A549 (cell line): Measurements from ENCODE around the gene ITSN1. TPM values are rescaled to one million over a fixed set of nuclear protein-coding genes. Genes with fewer than 3 reads are reported as not detected.

Experiments used
- ATAC-seq, 2 experiments: fragments of 200-7000 bp in 1 of 2; fragments of >200 bp in 1 of 2; cut with Nextera tagmentation in 1 of 2; cut with Tn5 transposase in 1 of 2; 3 replicates each; pipeline versions ENCODE4 v1.8.0 to v1.9.1; 2018 to 2020; ENCODE audit warnings: mild to moderate bottlenecking in 1 of 2, moderate library complexity in 1 of 2
- CTCF ChIA-PET: fragments of 300-600 bp; sonication (Branson Sonifier 250); formaldehyde crosslinking; extraction: SDS; loops from one replicate; lab custom pipeline; 2021; ENCODE audit warnings: antibody characterized with exemption, inconsistent platforms; lab: Yijun Ruan, JAX
- POLR2A ChIA-PET: fragments of 350-600 bp; formaldehyde crosslinking; extraction: SDS; loops from one replicate; lab custom pipeline; 2021; ENCODE audit warnings: antibody characterized with exemption, inconsistent platforms; lab: Yijun Ruan, JAX
- DNase-seq, 2 experiments: peaks; one replicate each; pipeline versions ENCODE4 v3.0.0 to v3.0.0-alpha.2; 2011 to 2016; ENCODE audit warnings: low read depth in 1 of 2, low spot score in 1 of 2
- FAIRE-seq: peaks from 2 replicates; lab custom pipeline; 2011; peaks lifted over from hg19 to GRCh38; lab: Jason Lieb, UNC
- H3K27ac ChIP-seq, 2 experiments: fragments of >200 bp; sonication (Bioruptor Twin); formaldehyde crosslinking; 3 replicates each; pipeline ENCODE4 v1.5.1; 2016 to 2017
- H3K4me1 ChIP-seq: fragments of >200 bp; sonication (Bioruptor Twin); formaldehyde crosslinking; 3 replicates; pipeline ENCODE4 v1.6.1; 2016
- H3K4me2 ChIP-seq: fragments of >200 bp; sonication (Bioruptor Twin); formaldehyde crosslinking; 3 replicates; pipeline ENCODE4 v1.6.1; 2016
- H3K4me3 ChIP-seq: fragments of >200 bp; sonication (Bioruptor Twin); formaldehyde crosslinking; 3 replicates; pipeline ENCODE4 v1.5.1; 2016
- H3K9me3 ChIP-seq: fragments of >200 bp; sonication (Bioruptor Twin); formaldehyde crosslinking; 3 replicates; pipeline ENCODE4 v1.6.1; 2016
- BCL3 ChIP-seq: fragments of >200 bp; sonication (Bioruptor Twin); formaldehyde crosslinking; IDR thresholded peaks from 3 replicates; pipeline ENCODE4 v1.6.1; 2016
- BHLHE40 ChIP-seq: IDR thresholded peaks from 2 replicates; pipeline ENCODE4 v1.6.1; 2012; ENCODE audit warnings: low read depth, low read length, inconsistent platforms
- CEBPB ChIP-seq, 2 experiments: fragments of >200 bp in 1 of 2; sonication (Bioruptor Twin) in 1 of 2; formaldehyde crosslinking in 1 of 2; IDR thresholded peaks; 2 replicates each; pipeline ENCODE4 v1.6.1; 2012 to 2016
- CHD4 ChIP-seq: fragments of 200-600 bp; sonication (generic); IDR thresholded peaks from 2 replicates; pipeline ENCODE4 v1.6.1; 2016; ENCODE audit warnings: antibody characterized with exemption, mild to moderate bottlenecking, borderline replicate concordance
- EHMT2 ChIP-seq: fragments of 200-600 bp; sonication (generic); IDR thresholded peaks from 2 replicates; pipeline ENCODE4 v1.6.1; 2016; ENCODE audit warnings: antibody characterized with exemption, low read depth, mild to moderate bottlenecking, moderate library complexity
- FOSB ChIP-seq: fragments of 250-450 bp; sonication (Bioruptor Pico); IDR thresholded peaks from 2 replicates; pipeline ENCODE4 v1.5.0; 2020; ENCODE audit warnings: mild to moderate bottlenecking, moderate library complexity
- HDAC2 ChIP-seq: fragments of 200-600 bp; sonication (generic); IDR thresholded peaks from 2 replicates; pipeline ENCODE4 v1.6.1; 2016
- HOXB5 ChIP-seq: fragments of 250-450 bp; sonication (Bioruptor Pico); IDR thresholded peaks from 2 replicates; pipeline ENCODE4 v1.5.0; 2020; ENCODE audit warnings: mild to moderate bottlenecking, moderate library complexity
- JUNB ChIP-seq: fragments of >200 bp; sonication (Bioruptor Twin); formaldehyde crosslinking; IDR thresholded peaks from 2 replicates; pipeline ENCODE4 v1.6.1; 2016
- KDM1A ChIP-seq: fragments of 200-600 bp; sonication (generic); IDR thresholded peaks from 2 replicates; pipeline ENCODE4 v1.6.1; 2016; ENCODE audit warnings: low read depth, mild to moderate bottlenecking
- MAFK ChIP-seq: fragments of 450-650 bp; IDR thresholded peaks from 2 replicates; pipeline ENCODE4 v1.6.1; 2014; ENCODE audit not compliant: partially characterized antibody
- MAZ ChIP-seq: fragments of 150-350 bp; IDR thresholded peaks from 2 replicates; pipeline ENCODE4 v1.6.1; 2014; ENCODE audit warnings: antibody characterized with exemption, low read depth, low read length, borderline replicate concordance
- MYC ChIP-seq: IDR thresholded peaks from 2 replicates; pipeline ENCODE4 v1.6.1; 2012; ENCODE audit warnings: mild to moderate bottlenecking, inconsistent platforms, low read length, improper control_type of control experiment, borderline replicate concordance
- NR3C1 ChIP-seq: fragments of >200 bp; sonication (Bioruptor Twin); formaldehyde crosslinking; IDR thresholded peaks from 3 replicates; pipeline ENCODE4 v1.6.1; 2017
- POLR2A ChIP-seq: IDR thresholded peaks from 2 replicates; pipeline ENCODE4 v1.6.1; 2012; ENCODE audit warnings: mild to moderate bottlenecking, low read length
- POLR2AphosphoS2 ChIP-seq: conservative IDR thresholded peaks from 2 replicates; pipeline ENCODE4 v1.6.1; 2012; ENCODE audit warnings: low read length, improper control_type of control experiment, inconsistent platforms
- RAD21 ChIP-seq, 2 experiments: fragments of >200 bp in 1 of 2; sonication (Bioruptor Twin) in 1 of 2; formaldehyde crosslinking in 1 of 2; IDR thresholded peaks in 1 of 2; conservative IDR thresholded peaks in 1 of 2; 2 replicates in 1 of 2; 3 replicates in 1 of 2; pipeline ENCODE4 v1.6.1; 2012 to 2018; ENCODE audit warnings: inconsistent platforms in 1 of 2
- RARB ChIP-seq: fragments of 250-450 bp; sonication (Bioruptor Pico); IDR thresholded peaks from 2 replicates; pipeline ENCODE4 v1.8.0; 2021; ENCODE audit warnings: mild to moderate bottlenecking, moderate library complexity
- REST ChIP-seq: fragments of 200-600 bp; sonication (generic); IDR thresholded peaks from 2 replicates; pipeline ENCODE4 v1.6.1; 2016; ENCODE audit warnings: antibody characterized with exemption, mild to moderate bottlenecking, moderate library complexity
- TP53 ChIP-seq: fragments of 250-450 bp; sonication (Bioruptor Pico); IDR thresholded peaks from 2 replicates; pipeline ENCODE4 v1.5.0; 2021; ENCODE audit warnings: mild to moderate bottlenecking, moderate library complexity
- ZC3H11A ChIP-seq: fragments of 450-650 bp; IDR thresholded peaks from 2 replicates; pipeline ENCODE4 v1.6.1; 2014; ENCODE audit warnings: antibody characterized with exemption, mild to moderate bottlenecking
- ZSCAN20 ChIP-seq: fragments of 250-450 bp; sonication (Bioruptor Pico); IDR thresholded peaks from 2 replicates; pipeline ENCODE4 v1.8.0; 2022; ENCODE audit warnings: mild to moderate bottlenecking, moderate library complexity
- WGBS: methylation state at CpG from one replicate; pipeline ENCODE4 v1.1.6; 2017; ENCODE audit errors: missing lambda C conversion rate; 5-methylcytosine and 5-hydroxymethylcytosine counted together
- polyA plus RNA-seq, 4 experiments: library from polyadenylated mRNA; depleted of rRNA in 3 of 4; stranded (reverse); fragments of >200 nt; fragmentation: RNase III in 1 of 4; extraction: RNeasy Plus Mini Kit Qiagen cat#74134 plus additional on column Dnase treatment in 1 of 4; gene quantifications; 2 replicates in 3 of 4; 3 replicates in 1 of 4; pipeline ENCODE4 v1.2.3, GENCODE V29; 2011 to 2017
- TF ChIP-seq, protein P1 (sequence below): fragments of >200 bp; sonication (Bioruptor Twin); formaldehyde crosslinking; IDR thresholded peaks from 2 replicates; pipeline ENCODE4 v1.6.1; 2016
- TF ChIP-seq, protein P2 (sequence below): IDR thresholded peaks from 2 replicates; pipeline ENCODE4 v1.6.1; 2012
- TF ChIP-seq, protein P3 (sequence below): fragments of >200 bp; sonication (Bioruptor Twin); formaldehyde crosslinking; IDR thresholded peaks from 3 replicates; pipeline ENCODE4 v1.5.1; 2016
- TF ChIP-seq, protein P4 (sequence below): fragments of 150-350 bp; IDR thresholded peaks from 2 replicates; pipeline ENCODE4 v1.6.1; 2014; ENCODE audit warnings: low read depth, mild to moderate bottlenecking, low read length
- TF ChIP-seq, protein P5 (sequence below): IDR thresholded peaks from 2 replicates; pipeline ENCODE4 v1.6.1; 2012

ITSN1 gene
- polyA plus RNA-seq, 2 of the 4 experiments (the other 2 are of a cell fraction): 15.2 to 23.7 TPM

GRCh38 chr21:33936301-33937038 lies 294.2 kb downstream of the ITSN1 start:
- no peak for ATAC-seq
- FAIRE-seq: no peak
- DNase-seq: no peak
- WGBS: 68% methylated on average over 4 of the region's 4 CpGs
- no peak overlapping the region for H3K27ac ChIP-seq
- ChIA-PET POLR2A (no interaction called here), CTCF (interaction anchor here (1.4 to 6.0 kb wide), 2 partner anchors 13 to 412 kb away, joined by 4 to 42 read pairs; no protein-coding TSS in a partner anchor)
- H3K9me3 ChIP-seq: no peaks in the 10 kb centered on the region
- no peak overlapping the region for H3K4me3 ChIP-seq
- H3K4me1 ChIP-seq: no peaks in the 10 kb centered on the region
- no peak overlapping the region for H3K4me2 ChIP-seq
- no peak for TF ChIP-seq POLR2AphosphoS2
- no peak for TF ChIP-seq RARB
- no peak for TF ChIP-seq BHLHE40
- no peak for TF ChIP-seq RAD21 (conservative IDR thresholded peaks at IDR 0.05 in 1 of 2, IDR thresholded peaks at IDR 0.05 in 1 of 2)
- TF ChIP-seq NR3C1: no peak
- TF ChIP-seq BCL3: no peak
- TF ChIP-seq, protein P1, sequence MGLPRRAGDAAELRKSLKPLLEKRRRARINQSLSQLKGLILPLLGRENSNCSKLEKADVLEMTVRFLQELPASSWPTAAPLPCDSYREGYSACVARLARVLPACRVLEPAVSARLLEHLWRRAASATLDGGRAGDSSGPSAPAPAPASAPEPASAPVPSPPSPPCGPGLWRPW: no peak
- no peak for TF ChIP-seq MAZ
- TF ChIP-seq, protein P2, sequence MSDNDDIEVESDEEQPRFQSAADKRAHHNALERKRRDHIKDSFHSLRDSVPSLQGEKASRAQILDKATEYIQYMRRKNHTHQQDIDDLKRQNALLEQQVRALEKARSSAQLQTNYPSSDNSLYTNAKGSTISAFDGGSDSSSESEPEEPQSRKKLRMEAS: no peak
- TF ChIP-seq HDAC2: no peak
- TF ChIP-seq CEBPB (IDR thresholded peaks at IDR 0.05): no peak
- TF ChIP-seq FOSB (CRISPR knock-in tag): no peak

DNA sequence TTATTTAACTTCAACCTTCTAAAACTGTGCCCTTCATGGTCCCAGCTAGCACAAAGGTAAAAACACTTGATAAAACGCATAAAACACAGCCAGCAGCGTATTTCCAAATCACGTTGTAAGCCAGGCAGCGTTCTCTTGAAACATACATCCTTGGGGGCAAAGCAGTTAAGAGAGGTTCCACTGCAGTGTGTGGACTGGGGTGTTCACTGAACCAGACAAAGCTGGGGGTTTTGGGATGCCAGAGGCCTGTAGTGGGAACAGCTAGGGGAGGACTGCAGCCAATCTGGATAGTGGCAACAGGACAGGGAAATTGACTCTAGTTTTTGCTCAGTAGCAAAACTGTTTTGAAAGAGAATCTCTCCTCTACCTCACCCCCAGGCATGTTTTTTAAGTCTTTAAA lies 294.8 kb downstream of the ITSN1 start:
- H3K4me2 ChIP-seq: no peak overlapping the region
- ATAC-seq (no peak), DNase-seq (no peak), FAIRE-seq (no peak)
- no peaks in the 10 kb centered on the region for H3K4me1 ChIP-seq
- whole genome bisulfite sequencing: 96% methylated on average over 4 of the region's 4 CpGs
- ChIA-PET CTCF (interaction anchor here (6.0 kb wide), 1 partner anchor 13 kb away, joined by 42 read pairs; no protein-coding TSS in a partner anchor), POLR2A (no interaction called here)
- H3K27ac ChIP-seq: no peak overlapping the region
- no peak overlapping the region for H3K4me3 ChIP-seq
- no peaks in the 10 kb centered on the region for H3K9me3 ChIP-seq
- TF ChIP-seq ZSCAN20 (CRISPR knock-in tag) (no peak), REST (no peak), FOSB (CRISPR knock-in tag) (no peak), JUNB (no peak), HOXB5 (CRISPR knock-in tag) (no peak), BHLHE40 (no peak), ZC3H11A (no peak), KDM1A (no peak), TP53 (CRISPR knock-in tag) (no peak), MAFK (no peak), CHD4 (no peak), POLR2A (no peak), BCL3 (no peak), EHMT2 (no peak), MYC (no peak)
- TF ChIP-seq, protein P3, sequence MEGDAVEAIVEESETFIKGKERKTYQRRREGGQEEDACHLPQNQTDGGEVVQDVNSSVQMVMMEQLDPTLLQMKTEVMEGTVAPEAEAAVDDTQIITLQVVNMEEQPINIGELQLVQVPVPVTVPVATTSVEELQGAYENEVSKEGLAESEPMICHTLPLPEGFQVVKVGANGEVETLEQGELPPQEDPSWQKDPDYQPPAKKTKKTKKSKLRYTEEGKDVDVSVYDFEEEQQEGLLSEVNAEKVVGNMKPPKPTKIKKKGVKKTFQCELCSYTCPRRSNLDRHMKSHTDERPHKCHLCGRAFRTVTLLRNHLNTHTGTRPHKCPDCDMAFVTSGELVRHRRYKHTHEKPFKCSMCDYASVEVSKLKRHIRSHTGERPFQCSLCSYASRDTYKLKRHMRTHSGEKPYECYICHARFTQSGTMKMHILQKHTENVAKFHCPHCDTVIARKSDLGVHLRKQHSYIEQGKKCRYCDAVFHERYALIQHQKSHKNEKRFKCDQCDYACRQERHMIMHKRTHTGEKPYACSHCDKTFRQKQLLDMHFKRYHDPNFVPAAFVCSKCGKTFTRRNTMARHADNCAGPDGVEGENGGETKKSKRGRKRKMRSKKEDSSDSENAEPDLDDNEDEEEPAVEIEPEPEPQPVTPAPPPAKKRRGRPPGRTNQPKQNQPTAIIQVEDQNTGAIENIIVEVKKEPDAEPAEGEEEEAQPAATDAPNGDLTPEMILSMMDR: no peak
- TF ChIP-seq, protein P4, sequence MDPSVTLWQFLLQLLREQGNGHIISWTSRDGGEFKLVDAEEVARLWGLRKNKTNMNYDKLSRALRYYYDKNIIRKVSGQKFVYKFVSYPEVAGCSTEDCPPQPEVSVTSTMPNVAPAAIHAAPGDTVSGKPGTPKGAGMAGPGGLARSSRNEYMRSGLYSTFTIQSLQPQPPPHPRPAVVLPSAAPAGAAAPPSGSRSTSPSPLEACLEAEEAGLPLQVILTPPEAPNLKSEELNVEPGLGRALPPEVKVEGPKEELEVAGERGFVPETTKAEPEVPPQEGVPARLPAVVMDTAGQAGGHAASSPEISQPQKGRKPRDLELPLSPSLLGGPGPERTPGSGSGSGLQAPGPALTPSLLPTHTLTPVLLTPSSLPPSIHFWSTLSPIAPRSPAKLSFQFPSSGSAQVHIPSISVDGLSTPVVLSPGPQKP: no peak
- TF ChIP-seq, protein P5, sequence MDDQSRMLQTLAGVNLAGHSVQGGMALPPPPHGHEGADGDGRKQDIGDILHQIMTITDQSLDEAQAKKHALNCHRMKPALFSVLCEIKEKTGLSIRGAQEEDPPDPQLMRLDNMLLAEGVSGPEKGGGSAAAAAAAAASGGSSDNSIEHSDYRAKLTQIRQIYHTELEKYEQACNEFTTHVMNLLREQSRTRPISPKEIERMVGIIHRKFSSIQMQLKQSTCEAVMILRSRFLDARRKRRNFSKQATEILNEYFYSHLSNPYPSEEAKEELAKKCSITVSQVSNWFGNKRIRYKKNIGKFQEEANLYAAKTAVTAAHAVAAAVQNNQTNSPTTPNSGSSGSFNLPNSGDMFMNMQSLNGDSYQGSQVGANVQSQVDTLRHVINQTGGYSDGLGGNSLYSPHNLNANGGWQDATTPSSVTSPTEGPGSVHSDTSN: no peak
